Gastrocnemius medialis (tissue), 4 donors: Measurements from ENCODE around the gene KCNIP4.

Experiments
- CTCF ChIP-seq, 5 experiments: fragments of 450-650 bp in 3 of 5; fragments of 200-600 bp in 2 of 5; sonication (generic) in 2 of 5; IDR thresholded peaks in 4 of 5; conservative IDR thresholded peaks in 1 of 5; 1 replicate in 4 of 5; 2 replicates in 1 of 5; pipeline ENCODE4 v1.5.1; 2016 to 2019; ENCODE audit warnings: antibody characterized with exemption in 5 of 5, mild to moderate bottlenecking in 3 of 5, moderate library complexity in 3 of 5
- POLR2A ChIP-seq, 2 donors: fragments of 450-650 bp; IDR thresholded peaks; one replicate each; pipeline ENCODE4 v1.6.1; 2017; ENCODE audit warnings: antibody characterized with exemption in 2 of 2, mild to moderate bottlenecking in 2 of 2, moderate library complexity in 2 of 2

DNA sequence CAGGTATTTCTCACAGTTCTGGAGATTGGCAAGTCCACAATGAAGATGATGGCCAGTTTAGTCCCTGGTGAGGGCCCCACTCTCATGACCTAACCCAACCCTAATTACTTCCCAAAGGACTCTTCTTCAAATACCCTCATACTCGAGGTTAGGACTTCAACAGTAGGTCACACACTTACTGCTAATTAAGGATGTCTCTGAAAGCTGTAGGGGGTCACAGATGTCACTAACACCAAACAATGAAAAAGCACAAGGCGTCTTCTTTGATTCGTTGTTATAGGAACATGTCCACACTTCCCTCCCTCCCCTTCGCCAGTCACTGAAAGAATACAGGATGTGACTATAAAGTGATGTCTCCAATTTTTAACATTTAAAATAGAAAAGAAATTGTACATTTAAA lies 938.6 kb downstream of the KCNIP4 start:
- TF ChIP-seq POLR2A (IDR thresholded peaks at IDR 0.05): no peak
- no peak for TF ChIP-seq CTCF (IDR thresholded peaks at IDR 0.05 in 4 of 5, conservative IDR thresholded peaks at IDR 0.05 in 1 of 5)
